NCI-H82 treated with DMSO at 0.1 percent for 48 hours (cell line): ENCODE data around the gene ATIC.
"Not testable (repeated sequence)": the region's sequence is repeated elsewhere in the genome, so short reads cannot be mapped to it uniquely, and the experiment has no call there.

Experiments
- DNase-seq: peaks from one replicate; lab custom pipeline; 2025; ENCODE audit not compliant: unreplicated experiment; lab: John Stamatoyannopoulos, UW

The ATIC gene

GRCh38 chr2:215360059-215360458 lies 48.2 kb downstream of the ATIC start:
- DNase-seq = not testable (repeated sequence)

- DNase-seq = no peak
Observed at GRCh38 chr2:215360596-215360995, 48.7 kb downstream of the ATIC start.

DNA sequence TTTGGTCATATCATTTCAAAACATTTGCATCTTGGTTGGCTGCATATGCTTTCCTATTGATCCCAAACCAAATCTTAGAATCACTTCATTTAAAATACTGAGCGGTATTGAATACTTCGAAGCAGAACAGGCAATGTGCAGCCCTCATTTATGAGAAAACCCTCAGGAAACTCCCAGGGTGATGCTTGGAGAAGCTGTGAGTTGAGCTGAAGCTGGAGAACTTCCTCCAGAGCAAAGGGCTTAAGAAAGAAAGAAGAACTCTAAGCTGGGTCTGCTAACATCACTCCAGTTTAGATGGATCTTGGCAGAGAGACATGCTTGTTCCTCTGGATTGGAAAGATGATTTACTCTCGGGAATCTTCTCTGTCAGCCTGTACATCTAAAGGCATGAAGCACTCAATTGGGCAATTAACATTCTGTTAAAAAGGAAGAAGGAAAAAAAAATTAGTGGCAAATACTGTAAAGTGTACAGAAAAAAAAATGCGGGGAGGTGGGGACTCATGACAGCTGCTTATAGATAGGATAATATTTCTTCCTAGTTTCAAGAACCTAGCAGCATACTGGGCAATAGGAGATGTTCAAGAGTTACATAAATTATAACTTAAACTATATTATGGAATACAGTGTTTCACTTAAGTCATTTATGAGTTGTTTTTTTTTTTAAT lies 49.5 kb downstream of the ATIC start:
- DNase-seq = no peak

DNA sequence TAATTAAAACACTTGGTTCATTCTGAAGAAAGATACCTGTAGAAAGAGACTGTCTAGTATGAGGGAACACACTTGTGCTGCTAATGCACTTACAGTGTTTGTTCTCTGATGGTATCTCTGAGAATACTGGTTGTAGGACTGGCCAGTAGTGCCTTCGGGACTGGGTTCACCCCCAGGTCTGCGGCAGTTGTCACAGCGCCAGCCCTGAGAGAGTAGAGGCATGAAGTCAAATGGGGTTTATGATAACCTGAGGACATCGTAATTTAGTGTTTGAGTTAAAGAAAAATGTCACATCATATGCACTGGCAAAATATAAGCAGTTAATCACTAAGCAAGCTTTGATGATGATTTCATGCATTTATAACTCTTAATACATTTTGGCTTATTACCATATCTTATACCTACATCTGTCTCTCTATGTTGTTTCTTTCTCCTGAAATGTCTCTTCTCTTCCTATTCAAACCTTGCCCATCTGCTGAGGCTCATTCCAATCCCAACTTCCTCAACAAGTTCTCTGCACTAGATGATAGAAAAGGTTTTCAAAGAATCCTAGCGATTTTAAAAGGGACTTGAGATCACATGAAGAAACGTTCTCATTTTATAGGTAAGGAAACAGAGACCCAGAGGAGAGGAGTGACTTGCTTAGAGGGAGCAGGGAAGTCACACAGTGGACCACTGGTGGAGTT lies 50.2 kb downstream of the ATIC start:
- no peak for DNase-seq

- DNase-seq = no peak
Observed at GRCh38 chr2:215362562-215362904, 50.7 kb downstream of the ATIC start.

DNA sequence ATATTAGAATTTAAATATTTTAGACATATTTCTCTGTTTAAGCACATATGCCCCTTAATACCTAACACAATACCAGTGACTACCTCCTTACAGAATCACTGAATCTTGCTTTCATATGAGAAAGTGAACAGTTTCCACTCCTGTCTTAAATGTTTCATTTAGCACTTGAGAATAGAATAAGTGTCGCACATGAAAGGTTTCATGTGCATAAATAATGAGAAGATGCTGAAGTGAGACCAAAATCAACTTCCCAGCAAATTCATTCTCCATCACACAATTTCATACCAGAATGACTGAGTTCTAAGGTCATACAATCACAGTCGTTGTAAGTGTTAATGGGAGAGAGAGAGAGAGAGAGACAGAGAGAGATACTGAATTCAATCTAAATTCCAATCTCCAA lies 51.2 kb downstream of the ATIC start:
- DNase-seq = no peak

DNA sequence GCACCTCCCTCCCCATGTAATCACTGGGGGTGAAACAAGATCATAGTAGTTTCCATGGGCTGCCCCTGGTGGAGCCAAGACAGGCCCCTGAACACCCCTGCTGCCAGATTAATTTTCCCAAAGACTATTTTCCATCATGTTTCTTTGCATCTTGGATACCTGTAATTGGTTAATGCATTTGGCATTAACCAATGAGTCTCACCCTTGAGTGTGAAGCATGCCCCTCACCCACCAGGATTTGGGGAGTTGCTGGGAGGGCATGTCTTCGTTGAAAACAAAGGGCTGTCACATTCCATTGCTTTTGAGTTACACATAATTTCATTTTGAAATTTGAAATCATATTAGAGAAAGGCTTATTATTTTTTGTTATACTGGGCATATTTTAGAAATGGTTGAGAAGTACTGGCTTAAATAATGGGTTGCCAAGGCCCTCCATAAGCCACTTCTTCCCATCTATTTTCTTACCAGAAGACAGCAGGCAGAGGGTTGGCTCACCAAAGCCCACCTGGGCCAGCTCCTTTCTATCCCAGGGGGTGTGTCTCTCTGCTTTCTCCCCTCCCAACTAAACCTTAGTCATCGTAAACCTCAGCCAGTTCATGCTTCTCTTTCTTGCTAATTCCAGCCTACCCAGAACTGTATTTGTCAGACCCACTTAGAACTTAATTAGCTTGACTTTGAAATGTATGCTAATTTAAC lies 51.8 kb downstream of the ATIC start:
- no peak for DNase-seq

DNA sequence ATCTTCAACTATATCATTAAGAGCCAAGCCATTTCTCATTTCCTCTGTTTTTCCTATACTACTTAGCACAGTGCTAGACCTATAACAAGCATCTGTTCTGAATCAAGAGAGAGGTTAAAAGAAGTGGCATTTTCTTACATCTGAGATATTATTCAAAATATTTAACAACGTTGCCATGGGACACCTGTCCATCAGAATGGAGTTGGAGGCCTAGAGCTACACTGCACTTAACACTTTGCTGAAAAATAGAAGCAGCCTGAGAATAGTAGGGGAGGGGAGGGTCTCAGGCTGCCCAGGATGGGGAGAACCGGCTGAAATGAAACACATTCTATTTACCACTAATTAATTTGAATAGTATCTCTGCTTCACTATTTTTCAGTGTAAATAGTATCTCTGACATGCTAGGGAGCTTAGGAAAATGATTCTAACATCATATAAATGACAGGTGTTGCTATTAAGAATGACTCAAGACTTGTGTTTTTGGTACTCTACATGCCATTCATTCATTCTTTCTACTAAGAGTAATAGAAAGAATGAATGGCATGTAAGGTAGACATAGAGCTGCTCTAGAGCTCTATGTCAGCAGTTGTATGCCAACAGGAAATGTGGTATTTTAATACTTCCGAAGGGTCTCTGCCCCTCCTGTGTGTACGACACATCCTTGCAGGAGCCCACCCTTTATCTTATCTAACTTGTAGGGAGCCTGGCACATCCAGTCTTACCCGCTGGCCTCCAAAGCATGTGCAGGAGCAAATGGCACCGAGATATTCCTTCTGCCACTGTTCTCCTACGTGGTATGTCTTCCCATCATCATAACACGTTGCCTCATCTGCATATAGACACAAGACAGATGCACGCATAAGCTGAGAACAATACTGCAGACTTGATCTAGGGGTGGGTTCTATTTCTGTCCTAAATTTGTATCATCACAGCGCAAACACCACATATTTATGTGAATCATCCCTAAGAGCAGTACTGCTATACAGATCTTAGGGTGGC lies 52.6 kb downstream of the ATIC start:
- DNase-seq = no peak

DNA sequence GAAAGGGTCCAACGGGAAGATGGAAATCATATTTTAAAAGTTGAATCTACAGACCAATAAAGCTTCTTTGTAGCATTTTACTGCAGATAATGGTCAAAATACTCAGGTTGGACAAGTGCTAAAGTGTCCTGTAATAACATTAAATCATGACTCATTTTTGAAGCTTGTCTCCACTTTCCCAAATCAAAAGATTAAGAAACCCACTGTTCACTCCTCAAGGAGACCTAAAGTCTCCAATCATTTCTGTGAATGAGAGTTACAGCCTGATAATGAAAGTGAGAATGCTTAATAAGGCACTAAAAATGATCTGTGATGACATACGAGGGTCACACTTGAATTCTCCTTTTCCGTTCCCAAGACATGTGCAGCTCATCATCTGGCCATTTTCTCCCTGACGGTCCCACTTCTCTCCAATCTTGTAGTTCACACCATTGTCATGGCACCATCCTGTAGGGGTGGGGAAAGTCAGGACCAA lies 53.4 kb downstream of the ATIC start:
- DNase-seq = no peak

- DNase-seq = no peak
Observed at GRCh38 chr2:215366440-215367032, 54.7 kb downstream of the ATIC start.

DNA sequence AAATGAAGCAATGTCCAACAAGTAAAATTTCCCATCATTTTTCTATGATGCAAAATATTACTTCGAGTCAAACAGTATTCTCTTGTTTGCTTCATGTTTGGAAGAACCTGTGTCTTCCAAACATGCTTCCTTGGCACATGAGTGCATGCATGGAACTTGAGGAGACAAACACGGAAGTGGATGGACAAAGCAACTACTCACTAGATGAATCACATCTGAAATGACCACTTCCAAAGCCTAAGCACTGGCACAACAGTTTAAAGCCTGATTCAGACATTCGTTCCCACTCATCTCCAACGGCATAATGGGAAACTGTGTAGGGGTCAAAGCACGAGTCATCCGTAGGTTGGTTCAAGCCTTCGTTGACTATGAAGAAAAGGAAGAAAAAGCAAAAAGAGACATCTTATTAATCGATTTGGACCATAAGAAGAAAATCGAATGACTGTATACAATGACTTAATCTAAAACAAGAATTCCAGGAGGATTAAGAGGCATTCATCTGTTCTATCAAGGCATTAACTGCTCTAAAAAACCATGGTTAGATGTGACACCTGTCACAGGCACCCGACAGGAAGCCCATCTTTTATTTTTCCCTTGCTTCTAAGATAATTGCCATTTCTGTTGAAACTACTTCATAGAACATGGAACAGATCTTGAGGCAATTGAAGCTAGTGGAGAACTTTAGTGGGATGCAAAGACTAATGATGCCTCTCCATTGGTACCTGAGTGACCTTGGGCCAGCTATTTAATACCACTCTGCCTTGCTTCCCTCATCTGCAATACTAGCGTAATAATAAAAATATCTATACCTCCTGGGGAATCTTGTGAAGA lies 56.0 kb downstream of the ATIC start:
- DNase-seq = no peak

GRCh38 chr2:215368493-215368809 lies 56.6 kb downstream of the ATIC start:
- no peak for DNase-seq

GRCh38 chr2:215369181-215369760 lies 57.4 kb downstream of the ATIC start:
- DNase-seq = peak; percentile 37

- no peak for DNase-seq
Observed at GRCh38 chr2:215370112-215370965, 58.5 kb downstream of the ATIC start.

DNA sequence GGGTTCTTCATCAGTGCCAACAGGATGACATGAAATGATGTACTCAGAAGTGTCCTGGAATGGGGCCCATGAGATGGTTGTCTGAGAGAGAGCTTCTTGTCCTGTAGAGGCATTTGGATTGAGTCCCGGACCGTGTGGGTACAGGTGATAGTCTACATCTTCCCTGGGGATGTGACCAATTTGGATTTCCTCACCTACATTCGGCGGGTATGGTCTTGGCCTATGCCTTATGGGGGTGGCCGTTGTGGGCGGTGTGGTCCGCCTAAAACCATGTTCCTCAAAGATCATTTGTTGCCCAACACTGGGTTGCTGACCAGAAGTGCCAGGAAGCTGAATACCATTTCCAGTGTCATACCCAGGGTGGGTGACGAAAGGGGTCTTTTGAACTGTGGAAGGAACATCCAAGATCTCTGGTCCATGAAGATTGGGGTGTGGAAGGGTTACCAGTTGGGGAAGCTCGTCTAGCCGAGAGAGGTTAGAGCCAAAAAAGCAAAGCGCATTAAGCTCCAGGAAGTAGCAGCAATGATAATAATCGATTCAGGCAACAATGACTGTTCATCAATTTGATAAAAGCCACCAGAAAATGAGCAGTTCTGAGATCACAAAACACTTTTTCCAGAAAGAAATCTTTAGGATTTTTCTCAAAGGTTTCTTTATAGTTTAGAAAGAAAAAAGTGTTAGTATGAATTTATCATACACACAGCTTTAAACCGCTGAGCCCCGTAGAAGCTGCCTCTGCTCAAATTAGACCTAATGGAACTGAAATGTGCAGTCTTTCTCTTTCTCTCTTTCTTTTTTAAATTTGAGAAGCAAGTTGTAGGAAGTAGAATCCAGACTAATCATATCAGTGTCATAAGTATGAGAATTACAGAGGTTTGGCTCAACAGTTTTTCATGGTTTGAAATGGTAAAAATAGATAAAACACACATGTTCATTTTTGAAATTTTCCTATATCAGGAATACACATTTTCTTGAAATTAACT lies 60.3 kb downstream of the ATIC start:
- no peak for DNase-seq

DNA sequence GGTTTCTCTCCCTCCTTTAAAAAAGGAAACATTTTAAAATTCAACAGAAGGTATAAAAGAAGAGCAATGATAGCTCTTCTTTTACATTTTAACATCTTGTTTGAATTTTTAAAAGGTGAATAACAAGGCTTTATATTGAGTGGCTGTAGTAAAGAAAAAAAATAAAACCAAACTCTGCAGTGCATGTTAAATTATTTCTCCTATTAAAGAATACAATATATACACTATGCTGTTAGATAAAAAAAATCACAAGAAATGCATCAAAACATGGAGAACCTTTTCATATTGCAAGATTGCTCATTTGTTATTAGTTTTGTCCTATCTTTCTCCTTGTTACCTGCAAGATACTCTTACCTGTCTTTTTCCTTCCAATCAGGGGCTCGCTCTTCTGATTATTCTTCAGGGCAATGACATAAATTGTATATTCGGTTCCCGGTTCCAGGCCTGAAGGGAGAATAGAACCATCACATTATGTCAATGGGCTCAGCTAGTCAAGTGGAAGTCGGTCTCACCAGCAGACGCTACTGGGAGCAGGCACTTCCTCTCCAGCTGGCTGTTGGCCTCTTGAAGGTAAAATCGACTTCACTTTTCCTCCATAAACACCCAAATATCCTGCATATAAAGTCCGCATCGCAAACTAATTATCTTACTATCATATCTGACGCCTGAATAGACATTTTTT lies 61.2 kb downstream of the ATIC start:
- no peak for DNase-seq

DNA sequence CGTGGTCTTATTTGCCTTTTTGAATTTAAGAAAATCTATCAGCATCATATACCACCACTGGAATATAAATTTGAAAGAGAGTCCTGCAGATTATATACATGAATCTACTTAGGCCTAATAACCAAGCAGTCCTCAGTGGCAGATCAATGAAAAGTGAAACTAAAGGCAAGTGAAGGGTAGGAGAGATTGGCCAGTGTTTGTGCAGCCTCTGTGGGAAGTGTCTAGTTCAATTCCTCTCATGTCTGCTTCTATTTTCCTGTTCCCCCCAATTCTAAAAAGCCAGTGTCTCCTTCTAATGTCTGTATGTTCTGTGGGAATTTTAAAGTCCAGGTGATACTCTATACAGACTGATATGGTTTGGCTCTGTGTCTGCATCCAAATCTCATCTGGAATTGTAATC lies 62.1 kb downstream of the ATIC start:
- no peak for DNase-seq
